NB4 (cell line): Measurements from ENCODE around the gene RXRA.

Source experiments
- DNase-seq: peaks from one replicate; pipeline ENCODE4 v3.0.0; 2010; ENCODE audit warnings: low read depth
- H3K4me3 ChIP-seq: one replicate; pipeline ENCODE4 v1.5.1; 2011; ENCODE audit warnings: mild to moderate bottlenecking, low read depth, low read length, moderate library complexity
- CTCF ChIP-seq: IDR thresholded peaks from one replicate; pipeline ENCODE4 v1.5.1; 2012; ENCODE audit warnings: low read depth, low read length
- MYC ChIP-seq: IDR thresholded peaks from 2 replicates; pipeline ENCODE4 v1.6.1; 2011; ENCODE audit warnings: low read depth, low read length
- POLR2A ChIP-seq: IDR thresholded peaks from 2 replicates; pipeline ENCODE4 v1.6.1; 2011; ENCODE audit warnings: mild to moderate bottlenecking; ENCODE audit not compliant: insufficient read length; ENCODE audit errors: extremely low read depth
- TF ChIP-seq, protein P1 (sequence below): IDR thresholded peaks from 2 replicates; pipeline ENCODE4 v1.6.1; 2011; ENCODE audit warnings: low read depth, low read length

RXRA gene

DNA sequence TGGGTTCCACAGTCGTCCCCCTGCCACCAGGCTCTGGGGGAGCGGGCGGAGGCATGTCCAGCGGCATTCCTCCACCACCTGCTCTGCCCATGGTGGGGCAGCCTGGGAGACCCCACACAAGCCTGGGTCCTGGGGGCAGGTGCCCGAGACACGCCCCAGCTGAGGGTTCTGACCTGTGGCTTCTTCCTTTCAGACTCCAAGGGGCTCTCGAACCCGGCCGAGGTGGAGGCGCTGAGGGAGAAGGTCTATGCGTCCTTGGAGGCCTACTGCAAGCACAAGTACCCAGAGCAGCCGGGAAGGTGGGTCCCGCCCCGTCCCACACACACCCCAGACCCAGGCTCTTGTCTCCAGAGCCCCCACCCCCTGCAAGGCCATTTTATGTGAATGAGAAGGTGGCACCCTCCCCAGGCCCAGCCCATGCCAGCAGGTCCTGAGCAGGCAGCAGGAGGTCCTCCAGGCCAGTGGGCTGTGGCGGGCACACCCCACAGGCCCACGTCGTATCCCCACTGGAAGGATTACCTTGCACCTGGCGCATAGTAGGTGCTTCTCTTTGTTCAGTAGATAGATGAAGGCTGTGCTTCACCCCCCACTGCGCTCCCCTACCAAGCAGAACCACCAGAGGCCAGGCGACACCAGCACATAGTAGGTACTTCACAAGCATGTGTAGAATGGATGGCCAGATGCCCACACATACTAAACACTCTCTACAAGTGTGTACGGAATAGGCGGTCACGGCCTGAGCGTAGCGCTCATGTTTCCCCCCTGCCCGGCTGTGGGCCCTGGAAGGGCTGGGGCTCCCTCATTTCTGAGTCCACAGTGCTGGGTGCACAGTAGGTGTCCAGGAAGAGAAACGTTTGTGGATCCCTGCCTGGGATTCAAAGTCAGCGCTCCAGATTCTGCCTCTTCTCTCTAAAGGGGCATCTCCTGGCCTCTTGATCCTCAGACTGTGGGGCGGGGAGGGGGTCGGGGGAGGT lies 107.9 kb downstream of the RXRA start:
- TF ChIP-seq MYC (no peak), POLR2A (no peak), CTCF (no peak)
- TF ChIP-seq, protein P1, sequence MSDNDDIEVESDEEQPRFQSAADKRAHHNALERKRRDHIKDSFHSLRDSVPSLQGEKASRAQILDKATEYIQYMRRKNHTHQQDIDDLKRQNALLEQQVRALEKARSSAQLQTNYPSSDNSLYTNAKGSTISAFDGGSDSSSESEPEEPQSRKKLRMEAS, result no peak
- H3K4me3 ChIP-seq, result no peak overlapping the region
- no peak for DNase-seq

DNA sequence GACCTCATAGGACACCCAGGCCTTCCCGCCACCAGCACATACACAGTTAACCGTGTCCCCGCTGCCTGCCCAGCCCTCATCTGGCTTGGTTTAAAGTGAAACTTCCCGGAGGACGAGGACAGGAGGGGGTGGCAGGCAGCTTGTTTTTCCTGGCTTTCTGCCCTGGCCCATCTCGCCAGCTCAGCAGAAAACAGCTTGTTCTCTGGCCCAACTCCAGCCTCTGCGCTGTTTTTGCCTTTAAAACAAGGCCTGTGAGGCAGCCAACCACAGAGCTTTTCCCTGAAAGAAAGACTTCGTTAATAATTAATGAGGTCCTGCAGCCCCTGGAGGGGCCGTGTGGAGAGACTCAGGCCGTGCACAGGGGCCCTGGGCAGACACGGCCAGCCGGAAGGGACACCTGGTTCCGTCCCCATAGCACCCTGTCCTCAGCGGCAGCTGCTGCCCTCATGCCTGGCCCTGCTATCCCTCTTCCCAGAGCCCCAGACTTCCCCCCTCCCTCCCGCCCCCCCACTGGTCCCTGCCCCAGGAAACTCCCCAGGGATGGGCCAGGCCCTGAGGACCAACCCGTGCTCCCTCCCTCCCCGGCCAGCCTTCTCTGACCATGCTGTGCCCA lies 108.7 kb downstream of the RXRA start:
- no peak for DNase-seq
- TF ChIP-seq POLR2A, result no peak
- TF ChIP-seq, protein P1, result no peak
- TF ChIP-seq CTCF, result no peak
- TF ChIP-seq MYC, result no peak
- H3K4me3 ChIP-seq, result no peak overlapping the region

GRCh38 chr9:134435550-134436378 lies 109.5 kb downstream of the RXRA start:
- TF ChIP-seq MYC (no peak), POLR2A (no peak), CTCF (no peak)
- DNase-seq, result no peak
- H3K4me3 ChIP-seq, result no peak overlapping the region

DNA sequence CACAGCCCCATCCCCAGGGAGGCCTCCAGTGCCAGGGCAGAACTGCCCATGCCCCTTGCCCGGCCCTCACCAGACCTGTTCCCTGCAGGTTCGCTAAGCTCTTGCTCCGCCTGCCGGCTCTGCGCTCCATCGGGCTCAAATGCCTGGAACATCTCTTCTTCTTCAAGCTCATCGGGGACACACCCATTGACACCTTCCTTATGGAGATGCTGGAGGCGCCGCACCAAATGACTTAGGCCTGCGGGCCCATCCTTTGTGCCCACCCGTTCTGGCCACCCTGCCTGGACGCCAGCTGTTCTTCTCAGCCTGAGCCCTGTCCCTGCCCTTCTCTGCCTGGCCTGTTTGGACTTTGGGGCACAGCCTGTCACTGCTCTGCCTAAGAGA lies 110.1 kb downstream of the RXRA start:
- no peak for DNase-seq
- no peak for TF ChIP-seq CTCF
- TF ChIP-seq MYC, result no peak
- TF ChIP-seq, protein P1, result no peak
- no peak for TF ChIP-seq POLR2A
- H3K4me3 ChIP-seq, result no peak overlapping the region

GRCh38 chr9:134436911-134437310 lies 110.7 kb downstream of the RXRA start:
- no peak for DNase-seq
- H3K4me3 ChIP-seq, result no peak overlapping the region
- TF ChIP-seq POLR2A, result no peak
- TF ChIP-seq, protein P1, result no peak
- no peak for TF ChIP-seq MYC
- no peak for TF ChIP-seq CTCF
